ENCODE measurements around the gene UPB1.

DNA sequence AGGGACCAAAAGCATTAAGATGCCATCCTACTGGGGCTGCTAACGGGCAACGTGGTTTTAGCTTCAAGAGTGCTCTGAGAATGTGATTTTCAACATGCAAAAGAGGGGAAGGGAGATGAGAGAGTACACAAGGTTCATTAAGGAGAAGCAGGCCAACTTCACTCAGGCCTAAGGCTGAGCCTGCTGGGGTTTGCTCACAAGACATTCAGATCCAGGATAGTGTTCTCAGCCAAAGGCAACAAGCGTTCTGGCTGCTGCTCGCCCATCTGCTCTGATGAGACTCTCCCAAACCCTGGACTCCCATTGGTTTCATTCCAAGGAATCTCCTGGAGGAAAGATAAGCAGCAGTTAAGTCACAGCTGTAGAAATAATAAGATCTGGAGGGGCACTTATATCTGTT, 23.6 kb upstream of the UPB1 start:
- TF ChIP-seq, protein P1, sequence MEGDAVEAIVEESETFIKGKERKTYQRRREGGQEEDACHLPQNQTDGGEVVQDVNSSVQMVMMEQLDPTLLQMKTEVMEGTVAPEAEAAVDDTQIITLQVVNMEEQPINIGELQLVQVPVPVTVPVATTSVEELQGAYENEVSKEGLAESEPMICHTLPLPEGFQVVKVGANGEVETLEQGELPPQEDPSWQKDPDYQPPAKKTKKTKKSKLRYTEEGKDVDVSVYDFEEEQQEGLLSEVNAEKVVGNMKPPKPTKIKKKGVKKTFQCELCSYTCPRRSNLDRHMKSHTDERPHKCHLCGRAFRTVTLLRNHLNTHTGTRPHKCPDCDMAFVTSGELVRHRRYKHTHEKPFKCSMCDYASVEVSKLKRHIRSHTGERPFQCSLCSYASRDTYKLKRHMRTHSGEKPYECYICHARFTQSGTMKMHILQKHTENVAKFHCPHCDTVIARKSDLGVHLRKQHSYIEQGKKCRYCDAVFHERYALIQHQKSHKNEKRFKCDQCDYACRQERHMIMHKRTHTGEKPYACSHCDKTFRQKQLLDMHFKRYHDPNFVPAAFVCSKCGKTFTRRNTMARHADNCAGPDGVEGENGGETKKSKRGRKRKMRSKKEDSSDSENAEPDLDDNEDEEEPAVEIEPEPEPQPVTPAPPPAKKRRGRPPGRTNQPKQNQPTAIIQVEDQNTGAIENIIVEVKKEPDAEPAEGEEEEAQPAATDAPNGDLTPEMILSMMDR (conservative IDR thresholded peaks at IDR 0.05), result no peak
- no peak for TF ChIP-seq ZFX (IDR thresholded peaks at IDR 0.05)
